Measurements from ENCODE around the gene MT1M. TPM values are rescaled to one million over a fixed set of nuclear protein-coding genes. Genes with fewer than 3 reads are reported as not detected.

The MT1M gene
- total and polyA plus RNA-seq, 10 of the 15 experiments (the other 5 are each of a cell fraction or from before 2014, with no cell fraction given): not detected

GRCh38 chr16:56632848-56633365 lies 448 bp downstream of the MT1M start:
- RAD21 ChIA-PET (ENCODE audit: unreplicated experiment): interaction anchor here (1.7 kb wide), 1 partner anchor 10 kb away, joined by 5 read pairs; no protein-coding TSS in a partner anchor
- DNase-seq (ENCODE audit: low read depth, low spot score) (no peak), FAIRE-seq (no peak), ATAC-seq (no peak)
- Histone ChIP-seq H3K9me3 (replicated peaks; ENCODE audit: control insufficient read depth, insufficient read depth, low read length) (no peaks in the 10 kb centered on the region), H3K4me3 (no peak overlapping the region), H3K79me2 (ENCODE audit: control insufficient read depth, insufficient read depth, low read length) (no peaks in the 10 kb centered on the region), H2AFZ (ENCODE audit: control insufficient read depth, low read depth, low read length) (no peak overlapping the region), H3K4me2 (ENCODE audit: control insufficient read depth, insufficient read depth) (no peak overlapping the region), H3K27ac (ENCODE audit: control insufficient read depth, insufficient read depth) (no peak overlapping the region), H3K4me1 (ENCODE audit: control insufficient read depth, insufficient read depth, low read length) (peaks cover 15% of the 10 kb centered on the region), H3K9ac (ENCODE audit: control insufficient read depth, insufficient read depth, low read length) (no peak overlapping the region), H3K27me3 (replicated peaks in 1 of 2; ENCODE audit: control insufficient read depth in 2 of 2, insufficient read depth in 2 of 2, low read length in 1 of 2) (peaks cover 15 to 24% of the 10 kb centered on the region in 2 experiments), H4K20me1 (ENCODE audit: control insufficient read depth, insufficient read depth) (no peaks in the 10 kb centered on the region), H3K36me3 (ENCODE audit: control insufficient read depth in 2 of 2, insufficient read depth in 2 of 2, low read length in 1 of 2) (no peaks in the 10 kb centered on the region)
- in situ Hi-C loops (cut with MboI): no loop called here
- no TSS peak for BruUV-seq (replicated peaks)
- intact Hi-C loops (cut with micrococcal nuclease; ENCODE audit: unreplicated experiment): no loop called here
- 7% methylated on average over 6 of the region's 6 CpGs for WGBS (ENCODE audit: insufficient coverage, insufficient replicate concordance, low lambda C conversion rate, missing lambda C conversion rate)
- POLR2A ChIA-PET: no interaction called here
- SMC1A ChIA-PET (ENCODE audit: uncharacterized antibody, unreplicated experiment): interaction anchor here (1.2 kb wide), 1 partner anchor 9 kb away, joined by 4 read pairs; no protein-coding TSS in a partner anchor
- TF ChIP-seq, protein P1, sequence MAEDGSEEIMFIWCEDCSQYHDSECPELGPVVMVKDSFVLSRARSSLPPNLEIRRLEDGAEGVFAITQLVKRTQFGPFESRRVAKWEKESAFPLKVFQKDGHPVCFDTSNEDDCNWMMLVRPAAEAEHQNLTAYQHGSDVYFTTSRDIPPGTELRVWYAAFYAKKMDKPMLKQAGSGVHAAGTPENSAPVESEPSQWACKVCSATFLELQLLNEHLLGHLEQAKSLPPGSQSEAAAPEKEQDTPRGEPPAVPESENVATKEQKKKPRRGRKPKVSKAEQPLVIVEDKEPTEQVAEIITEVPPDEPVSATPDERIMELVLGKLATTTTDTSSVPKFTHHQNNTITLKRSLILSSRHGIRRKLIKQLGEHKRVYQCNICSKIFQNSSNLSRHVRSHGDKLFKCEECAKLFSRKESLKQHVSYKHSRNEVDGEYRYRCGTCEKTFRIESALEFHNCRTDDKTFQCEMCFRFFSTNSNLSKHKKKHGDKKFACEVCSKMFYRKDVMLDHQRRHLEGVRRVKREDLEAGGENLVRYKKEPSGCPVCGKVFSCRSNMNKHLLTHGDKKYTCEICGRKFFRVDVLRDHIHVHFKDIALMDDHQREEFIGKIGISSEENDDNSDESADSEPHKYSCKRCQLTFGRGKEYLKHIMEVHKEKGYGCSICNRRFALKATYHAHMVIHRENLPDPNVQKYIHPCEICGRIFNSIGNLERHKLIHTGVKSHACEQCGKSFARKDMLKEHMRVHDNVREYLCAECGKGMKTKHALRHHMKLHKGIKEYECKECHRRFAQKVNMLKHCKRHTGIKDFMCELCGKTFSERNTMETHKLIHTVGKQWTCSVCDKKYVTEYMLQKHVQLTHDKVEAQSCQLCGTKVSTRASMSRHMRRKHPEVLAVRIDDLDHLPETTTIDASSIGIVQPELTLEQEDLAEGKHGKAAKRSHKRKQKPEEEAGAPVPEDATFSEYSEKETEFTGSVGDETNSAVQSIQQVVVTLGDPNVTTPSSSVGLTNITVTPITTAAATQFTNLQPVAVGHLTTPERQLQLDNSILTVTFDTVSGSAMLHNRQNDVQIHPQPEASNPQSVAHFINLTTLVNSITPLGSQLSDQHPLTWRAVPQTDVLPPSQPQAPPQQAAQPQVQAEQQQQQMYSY (CRISPR knock-in tag; IDR thresholded peaks at IDR 0.05): no peak
- TF ChIP-seq ZNF687 (IDR thresholded peaks at IDR 0.05) (no peak), SUZ12 (IDR thresholded peaks at IDR 0.05; ENCODE audit: unreplicated experiment) (no peak), TCF7 (IDR thresholded peaks at IDR 0.05; ENCODE audit: borderline replicate concordance) (no peak), STAT1 (conservative IDR thresholded peaks at IDR 0.05) (no peak), TBL1XR1 (IDR thresholded peaks at IDR 0.05; ENCODE audit: low read depth, low read length) (no peak), SPI1 (IDR thresholded peaks at IDR 0.05; ENCODE audit: borderline replicate concordance, insufficient read depth, low read depth, low read length) (no peak), SMAD1 (IDR thresholded peaks at IDR 0.05; ENCODE audit: low read depth, partially characterized antibody) (no peak), SRF (IDR thresholded peaks at IDR 0.05; ENCODE audit: low read depth in 2 of 2, low read length in 2 of 2) (no peak), MYB (IDR thresholded peaks at IDR 0.05; ENCODE audit: borderline replicate concordance, low read depth, low read length) (no peak)
- TF ChIP-seq, protein P2, sequence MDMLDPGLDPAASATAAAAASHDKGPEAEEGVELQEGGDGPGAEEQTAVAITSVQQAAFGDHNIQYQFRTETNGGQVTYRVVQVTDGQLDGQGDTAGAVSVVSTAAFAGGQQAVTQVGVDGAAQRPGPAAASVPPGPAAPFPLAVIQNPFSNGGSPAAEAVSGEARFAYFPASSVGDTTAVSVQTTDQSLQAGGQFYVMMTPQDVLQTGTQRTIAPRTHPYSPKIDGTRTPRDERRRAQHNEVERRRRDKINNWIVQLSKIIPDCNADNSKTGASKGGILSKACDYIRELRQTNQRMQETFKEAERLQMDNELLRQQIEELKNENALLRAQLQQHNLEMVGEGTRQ (IDR thresholded peaks at IDR 0.05; ENCODE audit: borderline replicate concordance, low read depth, low read length): no peak
- CTCF ChIA-PET: no interaction called here
